Measurements from ENCODE around the gene SPATA33. TPM values are rescaled to one million over a fixed set of nuclear protein-coding genes. Genes with fewer than 3 reads are reported as not detected.
A peak's percentile ranks its signal among the peaks of the same experiment; 100 is the strongest.

SPATA33 gene
- total RNA-seq, 1 donor from 2014 or later, result 42.6 TPM

DNA sequence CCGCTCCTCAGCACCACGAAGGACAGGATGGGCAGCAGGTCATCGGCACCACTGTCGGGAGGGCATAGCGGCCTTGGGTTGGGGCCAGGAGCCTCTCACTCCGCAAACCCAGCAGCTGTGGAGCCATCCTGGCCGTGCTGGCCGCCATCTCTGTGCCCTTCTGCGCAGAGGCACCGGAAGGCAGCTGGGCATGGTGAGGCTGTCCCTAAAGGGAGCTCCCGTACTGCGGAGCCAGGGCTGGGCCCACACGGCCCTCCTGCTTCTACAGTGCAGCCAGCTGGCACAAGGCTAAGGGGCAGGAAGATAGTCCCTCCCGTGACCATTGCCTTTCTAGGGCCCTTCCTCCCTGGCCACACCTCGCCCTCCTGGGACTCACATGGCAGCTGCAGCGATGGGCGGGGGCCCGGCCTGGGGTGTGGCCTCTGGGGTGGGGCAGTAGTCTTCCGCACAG, 50.9 kb downstream of the SPATA33 start:
- Mint-ChIP-seq H3K4me1 (peaks cover 9% of the 10 kb centered on the region), H3K27me3 (ENCODE audit: low read depth) (peaks cover 6% of the 10 kb centered on the region)
- TF ChIP-seq, protein P1, sequence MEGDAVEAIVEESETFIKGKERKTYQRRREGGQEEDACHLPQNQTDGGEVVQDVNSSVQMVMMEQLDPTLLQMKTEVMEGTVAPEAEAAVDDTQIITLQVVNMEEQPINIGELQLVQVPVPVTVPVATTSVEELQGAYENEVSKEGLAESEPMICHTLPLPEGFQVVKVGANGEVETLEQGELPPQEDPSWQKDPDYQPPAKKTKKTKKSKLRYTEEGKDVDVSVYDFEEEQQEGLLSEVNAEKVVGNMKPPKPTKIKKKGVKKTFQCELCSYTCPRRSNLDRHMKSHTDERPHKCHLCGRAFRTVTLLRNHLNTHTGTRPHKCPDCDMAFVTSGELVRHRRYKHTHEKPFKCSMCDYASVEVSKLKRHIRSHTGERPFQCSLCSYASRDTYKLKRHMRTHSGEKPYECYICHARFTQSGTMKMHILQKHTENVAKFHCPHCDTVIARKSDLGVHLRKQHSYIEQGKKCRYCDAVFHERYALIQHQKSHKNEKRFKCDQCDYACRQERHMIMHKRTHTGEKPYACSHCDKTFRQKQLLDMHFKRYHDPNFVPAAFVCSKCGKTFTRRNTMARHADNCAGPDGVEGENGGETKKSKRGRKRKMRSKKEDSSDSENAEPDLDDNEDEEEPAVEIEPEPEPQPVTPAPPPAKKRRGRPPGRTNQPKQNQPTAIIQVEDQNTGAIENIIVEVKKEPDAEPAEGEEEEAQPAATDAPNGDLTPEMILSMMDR (conservative IDR thresholded peaks at IDR 0.05), result no peak

DNA sequence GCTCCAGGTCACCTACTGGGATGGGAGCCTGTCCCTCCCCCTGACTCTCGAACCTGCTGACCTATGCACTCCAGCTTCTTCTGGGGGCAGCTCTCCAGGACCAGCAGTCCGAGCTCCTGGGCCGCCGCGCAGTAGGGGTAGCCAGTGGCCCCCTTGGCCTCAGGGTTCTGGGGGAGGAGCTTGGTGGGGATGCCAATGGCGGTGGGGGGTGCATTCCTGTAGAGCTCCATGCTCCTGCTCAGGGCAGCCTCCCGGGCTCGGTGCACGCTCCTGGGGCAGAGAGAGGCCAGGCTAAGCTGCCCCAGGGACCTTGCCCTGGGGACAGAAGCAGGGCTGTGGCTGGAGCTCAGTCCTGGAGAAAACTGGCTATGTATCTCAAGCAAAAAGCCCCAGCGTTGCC, 51.5 kb downstream of the SPATA33 start:
- H3K4me3 Mint-ChIP-seq, result peak overlapping the region; percentile 76
- peaks cover 6% of the 10 kb centered on the region for H3K27me3 Mint-ChIP-seq (ENCODE audit: low read depth)
- H3K36me3 Mint-ChIP-seq (ENCODE audit: low read depth), result no peaks in the 10 kb centered on the region
- H3K27ac Mint-ChIP-seq (ENCODE audit: unreplicated experiment), result no peak overlapping the region
- peaks cover 9% of the 10 kb centered on the region for H3K4me1 Mint-ChIP-seq
- TF ChIP-seq, protein P1 (conservative IDR thresholded peaks at IDR 0.05), result no peak
- no peaks in the 10 kb centered on the region for H3K9me3 Mint-ChIP-seq
- DNase-seq (ENCODE audit: low read depth, low spot score), result no peak

More for the DNA sequence above, 50.9 kb downstream of the SPATA33 start:
- no peak overlapping the region for H3K4me3 Mint-ChIP-seq
- no peak overlapping the region for H3K27ac Mint-ChIP-seq (ENCODE audit: unreplicated experiment)
- no peak for DNase-seq (ENCODE audit: low read depth, low spot score)
- H3K36me3 Mint-ChIP-seq (ENCODE audit: low read depth), result no peaks in the 10 kb centered on the region
- no peaks in the 10 kb centered on the region for H3K9me3 Mint-ChIP-seq

DNA sequence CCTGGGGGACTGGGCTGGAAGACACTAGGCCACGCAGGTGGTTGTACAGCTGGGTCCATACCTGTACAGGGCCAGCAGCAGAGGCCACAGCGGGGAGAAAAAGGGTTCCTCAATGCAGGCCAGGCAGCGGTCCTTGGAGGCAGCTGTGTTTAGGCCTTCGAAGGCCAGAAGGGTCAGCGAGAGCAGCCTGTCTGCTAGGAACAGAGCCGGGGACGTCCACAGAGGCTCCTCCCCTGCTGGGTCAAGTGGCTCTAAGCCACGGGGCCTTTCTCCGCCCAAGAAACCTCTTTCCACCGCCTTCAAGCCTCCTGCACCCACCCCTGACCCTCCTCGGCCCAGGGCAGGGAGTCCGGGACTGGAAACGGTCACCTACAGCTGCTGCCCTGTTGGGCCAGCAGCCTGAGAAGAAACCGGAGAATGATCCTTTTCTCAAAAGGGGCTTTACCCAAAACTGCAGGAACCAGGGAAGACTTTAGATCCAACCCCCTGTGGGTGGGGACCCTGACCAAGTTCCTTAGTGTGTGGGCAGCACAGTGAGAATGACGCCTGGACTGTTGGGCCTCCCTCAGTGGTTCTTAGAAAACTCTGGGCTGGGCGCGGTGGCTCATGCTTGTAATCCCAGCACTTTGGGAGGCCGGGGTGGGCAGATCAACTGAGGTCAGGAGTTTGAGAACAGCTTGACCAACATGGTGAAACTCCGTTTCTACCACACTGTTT, 52.2 kb downstream of the SPATA33 start:
- Mint-ChIP-seq H3K27ac (ENCODE audit: unreplicated experiment) (peak overlapping the region; percentile 19), H3K4me1 (peaks cover 11% of the 10 kb centered on the region), H3K36me3 (ENCODE audit: low read depth) (peaks cover 4% of the 10 kb centered on the region), H3K27me3 (ENCODE audit: low read depth) (peaks cover 5% of the 10 kb centered on the region), H3K9me3 (no peaks in the 10 kb centered on the region), H3K4me3 (peak overlapping the region; percentile 76)
- TF ChIP-seq, protein P1 (conservative IDR thresholded peaks at IDR 0.05), result no peak
- no peak for DNase-seq (ENCODE audit: low read depth, low spot score)

DNA sequence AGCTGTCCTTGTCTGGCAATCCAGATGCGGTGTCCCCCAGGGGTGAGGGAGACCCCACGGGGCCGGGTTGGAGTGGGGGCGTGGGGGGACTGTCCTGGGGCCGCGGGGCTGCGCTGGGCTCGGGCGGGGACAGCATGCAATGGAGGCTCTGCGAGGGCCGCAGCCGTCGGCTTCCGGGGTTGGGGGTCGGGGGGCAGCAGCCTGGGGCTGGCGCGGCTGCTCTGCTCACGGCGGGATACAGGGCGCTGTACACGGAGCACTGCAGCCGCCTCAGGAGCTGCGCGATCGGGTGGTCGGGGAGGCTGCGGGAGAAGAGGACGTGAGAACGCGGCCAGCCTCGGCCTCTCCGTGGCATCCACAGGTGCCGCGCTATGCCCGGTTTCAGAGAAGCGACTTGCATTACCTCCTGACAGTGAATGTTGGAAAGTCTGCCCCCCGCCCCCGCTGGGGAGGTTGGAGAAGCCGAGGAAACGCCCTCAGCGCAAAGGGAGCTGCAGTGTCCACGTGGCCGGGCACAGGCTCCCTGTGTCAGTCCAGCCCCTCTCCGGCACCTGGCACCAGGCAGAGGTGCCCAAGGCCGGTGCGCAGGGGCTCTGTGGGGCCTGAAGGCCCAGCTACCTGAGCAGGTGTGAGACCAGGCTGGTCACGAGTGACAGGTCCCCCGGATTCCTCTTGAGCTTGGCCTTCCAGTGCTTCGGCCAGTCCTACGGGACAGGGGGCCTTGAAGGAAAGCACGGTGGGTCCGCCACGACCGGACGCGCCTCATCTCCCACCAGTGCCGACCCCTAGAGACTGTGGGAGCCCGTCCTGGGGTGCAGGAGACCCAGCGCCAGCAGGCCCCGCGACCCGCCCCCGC, 53.3 kb downstream of the SPATA33 start:
- Mint-ChIP-seq H3K9me3 (no peaks in the 10 kb centered on the region), H3K27ac (ENCODE audit: unreplicated experiment) (no peak overlapping the region), H3K4me1 (peaks cover 11% of the 10 kb centered on the region), H3K27me3 (ENCODE audit: low read depth) (peaks cover 2% of the 10 kb centered on the region), H3K36me3 (ENCODE audit: low read depth) (peaks cover 5% of the 10 kb centered on the region), H3K4me3 (no peak overlapping the region)
- DNase-seq (ENCODE audit: low read depth, low spot score), result no peak
- TF ChIP-seq, protein P1 (conservative IDR thresholded peaks at IDR 0.05), result no peak

DNA sequence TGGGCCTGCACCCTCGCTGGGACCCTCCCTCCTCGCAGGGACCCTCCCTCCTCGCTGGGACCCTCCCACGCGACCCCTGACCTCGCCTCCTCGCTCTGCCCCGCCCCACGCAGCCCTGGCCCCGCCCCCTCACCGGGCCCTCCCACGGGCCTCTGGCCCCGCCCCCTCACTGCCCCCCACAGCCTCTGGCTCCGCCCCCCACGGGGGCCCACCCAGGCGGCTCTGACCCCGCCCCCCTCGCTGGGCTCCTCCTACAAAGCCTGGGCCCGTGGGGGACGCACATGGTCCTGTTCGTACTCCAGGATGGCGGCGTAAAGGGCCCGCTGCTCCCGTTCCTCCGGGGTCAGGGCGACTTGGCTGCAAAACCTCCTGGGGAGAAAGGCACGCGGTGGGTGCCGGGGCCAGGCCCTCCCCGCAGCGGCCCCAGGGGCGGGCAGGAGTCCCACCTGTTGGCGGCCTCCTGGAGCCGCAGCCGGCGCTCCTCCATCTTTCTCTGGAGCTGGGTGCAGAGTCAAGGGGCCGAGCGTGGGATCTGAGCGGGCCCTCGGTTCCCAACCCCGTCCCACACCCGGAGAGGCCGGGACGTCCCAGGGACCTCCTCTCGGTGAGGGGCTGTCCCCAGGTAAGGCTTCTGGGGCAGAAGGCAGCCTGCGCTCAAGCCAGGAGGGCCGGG, 54.1 kb downstream of the SPATA33 start:
- Mint-ChIP-seq H3K4me1 (peaks cover 9% of the 10 kb centered on the region), H3K27me3 (ENCODE audit: low read depth) (peaks cover 2% of the 10 kb centered on the region), H3K36me3 (ENCODE audit: low read depth) (peaks cover 5% of the 10 kb centered on the region), H3K27ac (ENCODE audit: unreplicated experiment) (no peak overlapping the region), H3K9me3 (no peaks in the 10 kb centered on the region), H3K4me3 (no peak overlapping the region)
- TF ChIP-seq, protein P1 (conservative IDR thresholded peaks at IDR 0.05), result peak; percentile 9
- peak; percentile 47 for DNase-seq (ENCODE audit: low read depth, low spot score)
